HG03039 (cell line): ENCODE measurements around the gene OR52K2.
"Not testable (repeated sequence)": the region's sequence is repeated elsewhere in the genome, so short reads cannot be mapped to it uniquely, and the experiment has no call there.

ENCODE experiments used
- ATAC-seq: cut with Tn5 transposase; IDR thresholded peaks from one replicate; pipeline ENCODE4 v1.9.1; 2021; ENCODE audit warnings: mild to moderate bottlenecking, moderate library complexity; ENCODE audit not compliant: unreplicated experiment

OR52K2 gene

DNA sequence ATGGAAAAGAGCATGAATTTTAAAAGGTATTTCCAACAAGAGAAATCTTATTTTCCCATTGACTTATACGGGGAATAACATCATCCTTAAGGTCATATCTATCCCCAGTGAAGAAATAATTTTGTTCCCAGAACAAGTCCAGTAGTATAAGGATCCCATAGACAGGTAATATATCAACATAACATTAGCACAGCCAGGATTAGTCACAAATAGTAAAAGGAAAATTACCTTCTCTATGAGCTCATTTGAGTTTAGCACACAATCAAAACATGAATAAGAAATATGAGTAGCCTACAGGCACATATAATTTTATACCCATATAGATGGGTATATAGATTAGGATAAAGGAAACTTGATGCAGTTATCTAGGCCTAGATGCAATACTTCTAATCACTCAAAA, 30.5 kb downstream of the OR52K2 start:
- no peak for ATAC-seq

- ATAC-seq, result no peak
Observed at GRCh38 chr11:4480577-4481239, 31.6 kb downstream of the OR52K2 start.

GRCh38 chr11:4481240-4481582, 32.1 kb downstream of the OR52K2 start:
- ATAC-seq, result no peak

- no peak for ATAC-seq
Observed at GRCh38 chr11:4482445-4482844, 33.4 kb downstream of the OR52K2 start, which contains the start of gene OR52K1. TSS of gene OR52K1 (plus strand) at chr11:4482646. CDS start at chr11:4488901, 6,255 bp downstream.

- ATAC-seq, result no peak
Observed at GRCh38 chr11:4484310-4484709, 35.2 kb downstream of the OR52K2 start.

DNA sequence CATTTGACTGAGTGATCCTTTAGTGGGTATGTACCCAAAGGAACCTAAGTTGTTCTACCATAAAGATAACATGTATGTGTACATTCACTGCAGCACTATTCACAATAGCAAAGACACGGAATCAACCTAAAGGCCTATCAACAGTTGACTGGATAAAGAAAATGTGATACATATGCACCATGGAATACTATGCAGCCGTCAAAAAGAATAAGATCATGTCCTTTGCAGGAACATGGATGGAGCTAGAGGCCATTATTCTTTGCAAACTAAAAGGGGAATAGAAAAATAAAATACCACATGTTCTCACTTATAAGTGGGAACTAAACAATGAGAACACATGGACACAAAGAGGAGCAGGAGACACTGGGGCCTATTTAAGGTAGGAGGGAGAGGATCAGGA, 42.3 kb downstream of the OR52K2 start:
- not testable (repeated sequence) for ATAC-seq

DNA sequence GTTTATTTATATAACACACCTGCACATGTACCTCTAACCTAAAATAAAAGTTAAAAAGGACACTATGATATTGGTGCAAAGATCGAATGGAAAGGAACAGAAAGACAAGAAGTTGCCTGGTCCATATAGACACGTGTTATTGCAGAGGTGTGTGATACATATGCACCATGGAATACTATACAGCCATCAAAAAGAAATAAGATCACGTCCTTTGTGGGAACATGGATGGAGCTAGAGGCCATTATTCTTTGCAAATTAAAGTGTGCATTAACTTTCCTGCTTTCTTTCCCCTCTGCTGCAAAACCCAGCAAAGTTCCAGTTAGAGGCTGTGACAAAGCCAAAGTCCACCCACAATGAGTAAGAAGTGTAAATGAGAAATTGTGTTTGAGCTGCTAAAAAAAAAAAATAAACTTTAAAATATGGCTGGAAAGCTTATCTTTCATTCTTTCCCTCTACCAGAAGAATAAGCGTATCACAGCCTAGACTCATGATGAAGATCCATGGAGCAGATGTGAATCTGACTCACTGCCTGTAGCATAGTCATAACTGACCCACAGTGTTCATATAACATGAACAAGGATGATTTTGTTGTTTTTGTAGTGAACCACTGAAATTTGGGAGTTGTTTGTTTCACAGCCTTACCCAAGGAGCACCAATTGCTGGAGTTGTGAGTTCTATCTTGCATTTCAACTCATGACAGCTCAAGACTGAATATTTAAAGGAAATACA, 42.9 kb downstream of the OR52K2 start:
- ATAC-seq, result no peak

DNA sequence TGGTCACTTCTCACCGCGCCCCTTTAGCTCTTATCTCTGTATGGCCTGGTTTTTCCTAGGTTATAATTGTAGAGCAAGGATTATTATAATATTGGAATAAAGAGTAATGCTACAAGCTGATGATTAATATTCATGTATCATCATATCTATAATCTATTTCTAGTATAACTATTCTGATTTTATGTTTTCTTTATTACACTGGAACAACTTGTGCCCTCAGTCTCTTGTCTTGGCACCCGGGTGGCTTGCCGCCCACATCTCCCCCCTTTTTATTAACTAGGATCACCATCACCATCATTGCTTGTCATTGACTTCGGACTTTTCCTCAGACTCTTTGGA, 44.4 kb downstream of the OR52K2 start:
- no peak for ATAC-seq

DNA sequence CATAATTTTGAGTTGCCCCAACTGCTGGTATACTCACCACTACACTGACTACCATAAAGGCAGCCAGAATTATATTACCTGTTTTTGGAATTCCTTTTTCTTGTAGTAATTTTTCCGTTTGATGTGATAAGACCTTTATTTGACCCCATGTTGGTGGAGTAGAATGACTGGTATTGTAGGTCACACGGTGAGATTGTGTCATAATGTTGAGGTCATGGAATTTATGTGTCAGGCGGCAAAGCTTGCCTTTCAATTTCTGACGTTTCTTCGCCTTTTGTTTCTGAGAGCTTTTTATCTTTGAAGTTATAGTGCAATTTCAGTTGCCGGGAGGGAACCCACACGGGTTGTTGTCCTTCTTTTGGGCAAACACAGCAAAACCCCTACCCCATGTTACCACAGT, 46.4 kb downstream of the OR52K2 start:
- no peak for ATAC-seq

GRCh38 chr11:4495986-4496385, 46.9 kb downstream of the OR52K2 start:
- ATAC-seq, result no peak

GRCh38 chr11:4496557-4497248, 47.6 kb downstream of the OR52K2 start:
- no peak for ATAC-seq
